HUDEP-2 (cell line): Measurements from ENCODE around the gene ANO2.

Source experiments
- DNase-seq, 76 experiments: peaks; one replicate each; lab custom pipeline; 2025; ENCODE audit not compliant: unreplicated experiment in 76 of 76; lab: John Stamatoyannopoulos, UW

The ANO2 gene

GRCh38 chr12:5590316-5590715 lies 354.7 kb downstream of the ANO2 start:
- no peak for DNase-seq

- DNase-seq: no peak
Observed at GRCh38 chr12:5589054-5589453, 356.0 kb downstream of the ANO2 start.

GRCh38 chr12:5588591-5588990 lies 356.5 kb downstream of the ANO2 start:
- DNase-seq: no peak

- no peak for DNase-seq
Observed at GRCh38 chr12:5588176-5588575, 356.9 kb downstream of the ANO2 start.

- no peak for DNase-seq
Observed at GRCh38 chr12:5587711-5588121, 357.3 kb downstream of the ANO2 start.

- DNase-seq: no peak
Observed at GRCh38 chr12:5586201-5586600, 358.9 kb downstream of the ANO2 start.

GRCh38 chr12:5585178-5585577 lies 359.9 kb downstream of the ANO2 start:
- DNase-seq: no peak

GRCh38 chr12:5584412-5585175 lies 360.5 kb downstream of the ANO2 start:
- no peak for DNase-seq

GRCh38 chr12:5582541-5582940 lies 362.5 kb downstream of the ANO2 start:
- no peak for DNase-seq

- DNase-seq: no peak
Observed at GRCh38 chr12:5582018-5582417, 363.0 kb downstream of the ANO2 start.

- no peak for DNase-seq
Observed at GRCh38 chr12:5581616-5582015, 363.4 kb downstream of the ANO2 start.

- no peak for DNase-seq
Observed at GRCh38 chr12:5581019-5581418, 364.0 kb downstream of the ANO2 start.

- DNase-seq: no peak
Observed at GRCh38 chr12:5578775-5579174, 366.3 kb downstream of the ANO2 start.

- no peak for DNase-seq
Observed at GRCh38 chr12:5577741-5578140, 367.3 kb downstream of the ANO2 start.

GRCh38 chr12:5577211-5577612 lies 367.8 kb downstream of the ANO2 start:
- no peak for DNase-seq

GRCh38 chr12:5575987-5576386 lies 369.1 kb downstream of the ANO2 start:
- DNase-seq: no peak

- DNase-seq: no peak
Observed at GRCh38 chr12:5575232-5575631, 369.8 kb downstream of the ANO2 start.

- no peak for DNase-seq
Observed at GRCh38 chr12:5573390-5573789, 371.7 kb downstream of the ANO2 start.

- no peak for DNase-seq
Observed at GRCh38 chr12:5571115-5571514, 373.9 kb downstream of the ANO2 start.

- DNase-seq: no peak
Observed at GRCh38 chr12:5570416-5570815, 374.6 kb downstream of the ANO2 start.

- no peak for DNase-seq
Observed at GRCh38 chr12:5568325-5568981, 376.6 kb downstream of the ANO2 start.

- no peak for DNase-seq
Observed at GRCh38 chr12:5567016-5567725, 377.9 kb downstream of the ANO2 start.
